EH (cell line): ENCODE data around the gene PLXNC1.

Experiments used
- DNase-seq: peaks from one replicate; pipeline ENCODE4 v3.0.0-alpha.2; 2015; ENCODE audit warnings: low read depth

Gene PLXNC1

DNA sequence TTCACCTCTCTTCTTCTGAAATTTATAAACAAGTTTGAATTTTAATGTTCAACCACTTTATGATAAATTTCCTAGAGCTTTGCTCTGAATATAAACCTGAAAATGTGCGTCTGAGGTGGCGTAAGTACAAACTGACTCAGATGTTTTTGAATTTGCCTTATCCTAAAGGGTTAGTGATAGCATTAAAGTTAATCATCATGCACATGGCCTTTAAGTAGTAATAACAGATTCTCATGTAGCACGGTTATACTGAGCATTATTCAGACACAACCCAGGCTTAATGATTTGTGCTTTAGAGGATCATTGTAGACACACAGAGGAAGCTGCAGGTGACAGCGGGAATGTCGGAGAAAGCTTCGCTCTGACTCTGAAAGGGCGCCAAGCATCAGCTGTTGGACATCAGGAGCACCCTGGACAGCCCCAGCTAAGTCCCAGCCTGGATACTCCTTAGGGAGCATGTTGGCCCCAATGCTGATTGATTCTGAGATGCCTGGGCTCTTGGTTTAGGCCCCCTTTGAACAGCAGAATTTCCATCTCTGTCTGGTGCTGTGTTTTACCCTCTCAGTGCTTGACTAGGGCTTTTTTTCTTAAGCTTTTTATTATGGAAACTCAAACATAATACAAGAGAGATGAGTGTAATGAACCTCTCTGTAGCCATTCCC lies 91.1 kb downstream of the PLXNC1 start:
- no peak for DNase-seq

DNA sequence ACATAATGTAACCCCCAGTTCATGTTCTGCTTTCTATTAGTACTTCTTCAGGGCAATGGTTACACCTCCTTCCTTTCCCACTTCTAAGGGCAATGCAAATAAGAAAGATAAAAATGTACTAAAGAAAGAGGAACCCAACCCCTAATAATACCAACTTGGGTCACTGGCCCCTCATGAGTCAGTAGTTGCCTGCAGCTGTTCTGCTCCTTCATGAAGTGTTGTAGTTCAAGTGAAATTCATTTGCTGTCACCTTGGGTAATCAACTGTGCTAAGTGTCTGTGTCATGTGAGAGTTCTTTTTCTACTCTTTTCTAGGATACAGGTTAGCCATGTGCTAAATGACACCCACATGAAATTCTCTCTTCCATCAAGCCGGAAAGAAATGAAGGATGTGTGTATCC lies 91.8 kb downstream of the PLXNC1 start:
- no peak for DNase-seq

DNA sequence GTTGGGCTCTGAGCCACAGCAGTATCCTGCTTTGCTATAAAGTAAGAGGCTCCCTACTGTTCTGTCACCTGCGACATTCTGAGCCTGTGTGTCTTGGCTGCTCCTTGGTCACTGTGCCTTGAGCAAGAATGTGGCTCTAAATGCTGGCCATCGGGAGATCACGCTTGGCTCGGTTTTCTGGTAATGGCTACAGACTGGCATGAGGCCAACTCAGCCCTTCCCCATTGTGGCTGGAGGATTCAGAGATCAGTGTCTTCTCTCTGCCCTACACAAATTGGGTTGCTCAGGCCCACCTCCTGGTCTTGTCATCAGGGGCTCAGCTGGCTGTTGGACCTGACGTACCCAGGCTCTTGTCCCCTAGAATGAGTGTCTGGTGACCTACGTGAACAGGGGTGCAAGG lies 94.5 kb downstream of the PLXNC1 start:
- DNase-seq = no peak

- no peak for DNase-seq
These were observed 96.1 kb downstream of the PLXNC1 start for GRCh38 chr12:94244165-94245133.

DNA sequence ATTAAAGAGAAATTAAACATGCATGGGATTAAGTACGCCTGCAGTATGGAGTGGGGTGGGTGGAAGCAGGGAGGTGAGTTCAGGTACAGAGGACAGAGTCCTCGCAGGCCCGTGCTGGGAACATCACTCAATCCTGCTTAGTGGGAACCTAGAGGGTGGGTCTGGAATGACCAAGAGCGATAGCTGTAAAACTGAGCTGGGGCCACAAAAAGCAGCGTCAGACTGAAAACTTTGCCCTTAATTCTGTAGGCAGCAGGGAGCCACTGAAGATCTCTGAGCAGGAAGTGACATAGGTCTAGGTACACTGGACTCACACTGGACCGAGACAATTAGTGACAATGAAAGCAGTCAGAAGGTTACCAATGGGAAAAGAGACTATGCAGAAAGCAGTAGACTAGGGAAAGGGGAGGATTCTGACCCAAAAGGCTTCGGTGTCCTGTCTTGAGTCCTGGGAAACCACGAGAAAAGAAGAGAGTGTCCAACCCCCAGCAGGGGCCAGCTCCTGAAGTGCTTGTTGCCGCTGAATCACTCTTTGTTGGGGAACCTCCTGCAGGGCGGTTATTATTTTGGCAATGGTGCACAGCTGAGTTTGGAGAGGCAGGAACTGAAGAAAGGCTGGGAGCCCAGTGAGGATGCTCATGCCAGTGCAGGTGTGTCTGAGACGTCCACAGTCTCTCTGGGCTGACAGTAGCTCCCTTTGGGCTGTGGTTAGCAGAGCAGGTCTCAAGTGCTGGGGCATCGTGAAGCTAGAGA lies 97.4 kb downstream of the PLXNC1 start:
- no peak for DNase-seq

- DNase-seq = no peak
These were observed 98.9 kb downstream of the PLXNC1 start for GRCh38 chr12:94247246-94247645.

DNA sequence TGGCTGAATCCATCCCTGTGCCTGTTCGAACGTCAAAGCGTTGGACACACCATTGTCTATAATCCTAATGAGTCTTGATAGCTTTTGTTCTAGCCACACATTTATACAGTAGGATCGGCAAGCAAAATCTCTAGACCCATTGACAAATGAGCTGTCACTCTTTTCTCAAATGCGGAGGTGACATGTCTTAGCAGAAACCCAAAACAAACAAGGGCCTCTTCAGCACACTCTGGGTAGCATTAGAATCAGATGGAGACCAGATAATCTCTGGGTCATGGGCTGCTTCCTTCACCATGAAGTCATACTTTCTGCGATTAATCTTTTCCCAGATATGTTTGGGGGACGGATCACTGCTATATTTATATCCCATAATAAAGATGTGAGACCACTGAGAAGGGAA lies 100.2 kb downstream of the PLXNC1 start:
- DNase-seq = no peak

GRCh38 chr12:94250130-94250529 lies 101.8 kb downstream of the PLXNC1 start:
- no peak for DNase-seq

- DNase-seq = no peak
These were observed 105.9 kb downstream of the PLXNC1 start for GRCh38 chr12:94254270-94254669.

GRCh38 chr12:94255006-94255405 lies 106.6 kb downstream of the PLXNC1 start:
- DNase-seq = no peak

GRCh38 chr12:94255428-94255827 lies 107.1 kb downstream of the PLXNC1 start:
- DNase-seq = no peak

DNA sequence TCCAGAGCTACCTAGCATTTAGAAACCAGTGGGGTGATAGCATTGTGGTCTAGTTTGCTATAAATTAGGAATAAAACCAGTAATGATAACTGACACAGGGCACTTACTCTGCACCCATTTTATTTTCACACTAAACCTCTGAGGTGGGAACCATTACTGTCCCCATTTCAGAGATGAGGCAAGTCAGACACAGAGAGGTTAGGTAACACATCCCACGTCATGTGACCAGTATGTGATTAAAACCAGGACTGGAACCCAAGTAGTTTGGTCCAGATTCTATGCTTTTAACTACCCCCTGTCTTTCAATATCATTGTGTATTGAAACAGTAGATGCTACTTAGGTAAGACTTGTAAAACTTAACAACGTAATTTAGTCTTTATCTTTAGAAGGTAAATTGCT lies 110.2 kb downstream of the PLXNC1 start:
- no peak for DNase-seq

DNA sequence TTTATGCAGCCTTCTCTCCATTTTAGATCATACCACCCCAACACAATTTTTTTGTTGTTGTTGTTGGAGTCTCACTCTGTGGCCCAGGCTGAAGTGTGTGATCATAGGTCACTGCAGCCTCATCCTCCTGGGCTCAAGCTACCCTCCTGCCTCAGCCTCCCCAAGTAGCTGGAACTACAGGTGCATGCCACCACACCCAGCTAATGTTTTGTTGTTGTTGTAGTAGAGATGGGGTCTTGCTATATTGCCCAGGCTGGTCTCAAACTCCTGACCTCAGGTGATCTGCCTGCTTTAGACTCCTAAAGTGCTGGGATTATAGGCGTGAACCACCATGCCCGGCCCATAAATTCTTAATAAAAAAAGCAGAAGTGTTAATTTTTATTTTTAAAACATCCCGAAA lies 111.6 kb downstream of the PLXNC1 start:
- no peak for DNase-seq

DNA sequence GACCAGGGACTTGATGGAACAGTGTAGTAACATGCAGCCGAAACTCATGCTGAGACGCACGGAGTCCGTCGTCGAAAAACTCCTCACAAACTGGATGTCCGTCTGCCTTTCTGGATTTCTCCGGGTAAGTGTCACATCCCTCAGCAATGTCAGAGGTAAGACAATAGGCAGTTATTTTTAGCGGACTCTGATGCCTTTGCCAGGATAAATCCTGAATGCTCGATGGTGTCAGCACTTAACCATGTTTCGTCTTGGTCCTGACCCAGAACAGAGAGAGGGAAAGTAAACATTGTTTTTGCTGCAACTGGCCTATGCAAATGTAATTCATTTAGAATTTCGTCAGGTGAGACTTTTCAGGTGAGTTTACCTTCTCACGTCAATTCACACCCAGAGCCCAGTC lies 112.3 kb downstream of the PLXNC1 start:
- no peak for DNase-seq

DNA sequence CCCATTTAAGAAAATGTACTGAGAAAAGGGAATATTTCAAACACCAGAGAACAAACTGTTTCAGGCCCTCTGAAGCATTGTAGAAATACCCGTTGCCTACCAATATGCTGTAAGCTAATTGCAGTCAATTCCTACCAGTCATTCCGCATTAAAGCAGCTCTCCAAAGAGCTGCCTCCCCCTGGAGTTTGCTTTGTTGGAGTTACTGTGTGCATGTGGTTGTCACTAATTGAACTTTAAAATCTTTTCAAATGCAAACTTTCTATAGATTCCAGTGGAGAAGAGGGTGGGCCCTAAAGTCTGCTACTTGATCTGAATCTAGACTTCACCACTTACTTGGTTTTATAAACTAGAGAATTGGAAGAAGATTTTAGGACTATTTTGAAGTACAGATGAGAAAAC lies 112.7 kb downstream of the PLXNC1 start:
- DNase-seq = no peak

GRCh38 chr12:94261786-94262185 lies 113.4 kb downstream of the PLXNC1 start:
- no peak for DNase-seq

GRCh38 chr12:94262228-94263010 lies 114.0 kb downstream of the PLXNC1 start:
- peak; percentile 96 for DNase-seq

DNA sequence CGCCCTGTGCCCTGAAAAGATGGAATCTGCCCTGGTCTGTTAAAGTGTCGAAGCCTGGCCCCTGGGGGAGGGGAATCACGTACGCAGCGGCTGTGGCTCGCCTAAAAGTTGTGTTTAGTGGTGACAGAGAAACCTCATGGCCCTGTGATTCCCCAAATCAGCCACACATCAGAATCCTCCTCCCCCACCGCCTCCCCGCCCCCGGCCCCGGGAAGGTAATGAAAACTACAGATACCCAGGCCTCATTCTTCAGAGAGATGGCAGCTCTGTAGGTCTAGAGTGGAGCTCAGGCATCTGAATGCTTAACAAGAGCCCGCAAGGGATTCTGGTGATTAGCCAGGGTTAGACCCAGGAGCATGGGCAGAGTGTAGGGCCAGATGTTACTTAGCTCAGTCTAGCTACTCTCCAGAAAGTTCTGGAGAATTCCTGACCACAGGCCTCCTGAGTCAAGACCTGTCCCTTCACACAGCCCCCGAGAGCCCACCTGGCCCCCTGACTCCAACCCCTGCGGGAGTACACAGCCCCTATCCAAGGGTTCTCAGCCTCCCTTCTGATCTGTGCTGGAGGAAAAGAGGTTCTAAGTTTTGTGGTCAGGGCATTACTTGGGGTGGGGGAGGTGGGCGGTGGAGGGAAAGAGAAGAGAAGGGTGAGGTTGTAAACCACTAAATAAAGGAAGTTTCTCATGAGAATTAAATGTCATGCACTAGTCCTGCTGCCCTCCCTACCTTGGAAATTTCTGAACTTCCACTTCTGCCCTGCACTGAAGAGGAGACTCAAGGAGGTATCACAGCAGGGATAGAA lies 114.8 kb downstream of the PLXNC1 start:
- peak; percentile 20 for DNase-seq

GRCh38 chr12:94263905-94264561 lies 115.7 kb downstream of the PLXNC1 start:
- peak; percentile 89 for DNase-seq

GRCh38 chr12:94264736-94265485 lies 116.5 kb downstream of the PLXNC1 start:
- no peak for DNase-seq
